GM12878 (cell line): ENCODE data around the gene MFSD1.

Experiments used
- CEBPB ChIP-seq, 2 experiments: fragments of 150-350 bp in 1 of 2; IDR thresholded peaks; 2 replicates each; pipeline ENCODE4 v1.6.1; 2012 to 2014; ENCODE audit warnings: low read depth in 2 of 2, low read length in 2 of 2, borderline replicate concordance in 1 of 2, inconsistent platforms in 1 of 2
- CHD1 ChIP-seq: IDR thresholded peaks from 2 replicates; pipeline ENCODE4 v1.6.1; 2012; ENCODE audit warnings: low read depth, low read length, improper control_type of control experiment
- CTCF ChIP-seq, 3 experiments: IDR thresholded peaks in 2 of 3; conservative IDR thresholded peaks in 1 of 3; 2 replicates each; pipeline ENCODE4 v1.5.1; 2011; ENCODE audit warnings: low read depth in 3 of 3, low read length in 3 of 3, mild to moderate bottlenecking in 3 of 3, control low read depth in 2 of 3, moderate library complexity in 2 of 3, inconsistent platforms in 1 of 3, mixed read lengths in 1 of 3; ENCODE audit not compliant: control insufficient read depth in 2 of 3, insufficient read depth in 1 of 3; ENCODE audit errors: extremely low read depth in 1 of 3
- E4F1 ChIP-seq: fragments of 450-650 bp; IDR thresholded peaks from 2 replicates; pipeline ENCODE4 v1.6.1; 2018; ENCODE audit warnings: borderline replicate concordance, mild to moderate bottlenecking; ENCODE audit not compliant: partially characterized antibody
- NR2C2 ChIP-seq: IDR thresholded peaks from 2 replicates; pipeline ENCODE4 v1.6.1; 2011; ENCODE audit warnings: borderline replicate concordance, low read depth; ENCODE audit not compliant: control insufficient read depth, insufficient read length
- POLR2A ChIP-seq: IDR thresholded peaks from 2 replicates; pipeline ENCODE4 v1.6.1; 2011; ENCODE audit warnings: low read depth, mild to moderate bottlenecking, low read length
- POLR2AphosphoS5 ChIP-seq: IDR thresholded peaks from 2 replicates; pipeline ENCODE4 v1.6.1; 2011; ENCODE audit warnings: mild to moderate bottlenecking, low read length, inconsistent platforms
- SMARCA5 ChIP-seq: fragments of 450-650 bp; IDR thresholded peaks from 2 replicates; pipeline ENCODE4 v1.6.1; 2017; ENCODE audit warnings: mild to moderate bottlenecking
- SPI1 ChIP-seq: IDR thresholded peaks from 2 replicates; pipeline ENCODE4 v1.6.1; 2011; ENCODE audit warnings: low read depth, mild to moderate bottlenecking, low read length, moderate library complexity, borderline replicate concordance; ENCODE audit not compliant: insufficient read depth
- USF1 ChIP-seq: IDR thresholded peaks from 2 replicates; pipeline ENCODE4 v1.6.1; 2011; ENCODE audit warnings: borderline replicate concordance, low read depth, mild to moderate bottlenecking, moderate library complexity, mixed read lengths, low read length; ENCODE audit not compliant: insufficient read depth; ENCODE audit errors: extremely low read length
- ZNF207 ChIP-seq: fragments of 450-650 bp; IDR thresholded peaks from 2 replicates; pipeline ENCODE4 v1.6.1; 2014; ENCODE audit warnings: antibody characterized with exemption, mild to moderate bottlenecking, borderline replicate concordance
- ZNF274 ChIP-seq: IDR thresholded peaks from one replicate; pipeline ENCODE4 v1.8.0; 2011; ENCODE audit not compliant: insufficient read length, insufficient read depth

- TF ChIP-seq CTCF (IDR thresholded peaks at IDR 0.05 in 2 of 3, conservative IDR thresholded peaks at IDR 0.05 in 1 of 3; ENCODE audit: control insufficient read depth in 2 of 3, extremely low read depth in 1 of 3, insufficient read depth in 1 of 3, low read depth in 3 of 3, low read length in 3 of 3) (no peak), POLR2A (no peak), ZNF274 (no peak), SPI1 (no peak), CEBPB (IDR thresholded peaks at IDR 0.05; ENCODE audit: borderline replicate concordance in 1 of 2, low read depth in 2 of 2, low read length in 2 of 2) (no peak), E4F1 (no peak), SMARCA5 (no peak), CHD1 (no peak), USF1 (no peak), NR2C2 (no peak), ZNF207 (no peak), POLR2AphosphoS5 (no peak)
Measured at GRCh38 chr3:158792709-158793108, 9.1 kb upstream of the MFSD1 start.
